GM21717 (cell line): ENCODE results near the gene CCBE1.

Experiments
- ATAC-seq: cut with Tn5 transposase; IDR thresholded peaks from one replicate; pipeline ENCODE4 v1.9.1; 2021; ENCODE audit warnings: mild to moderate bottlenecking, moderate library complexity; ENCODE audit not compliant: unreplicated experiment

Gene CCBE1

GRCh38 chr18:59466980-59467379 is 230.2 kb downstream of the CCBE1 start:
- ATAC-seq = no peak

GRCh38 chr18:59464486-59464885 is 232.7 kb downstream of the CCBE1 start:
- ATAC-seq = no peak

- no peak for ATAC-seq
These were observed 236.1 kb downstream of the CCBE1 start for GRCh38 chr18:59461171-59461570.

- no peak for ATAC-seq
These were observed 237.2 kb downstream of the CCBE1 start for GRCh38 chr18:59460072-59460420.

GRCh38 chr18:59459369-59460071 is 237.7 kb downstream of the CCBE1 start:
- ATAC-seq = no peak

- ATAC-seq = no peak
These were observed 238.6 kb downstream of the CCBE1 start for GRCh38 chr18:59458575-59458974.

- ATAC-seq = no peak
These were observed 240.6 kb downstream of the CCBE1 start for GRCh38 chr18:59456657-59457056.

GRCh38 chr18:59455728-59456276 is 241.4 kb downstream of the CCBE1 start:
- no peak for ATAC-seq

GRCh38 chr18:59454909-59455727 is 242.1 kb downstream of the CCBE1 start:
- ATAC-seq = no peak

GRCh38 chr18:59453468-59453961 is 243.7 kb downstream of the CCBE1 start:
- ATAC-seq = no peak

- ATAC-seq = no peak
These were observed 245.3 kb downstream of the CCBE1 start for GRCh38 chr18:59451963-59452362.

GRCh38 chr18:59451073-59451472 is 246.2 kb downstream of the CCBE1 start:
- ATAC-seq = no peak

GRCh38 chr18:59448546-59448945 is 248.7 kb downstream of the CCBE1 start:
- ATAC-seq = no peak

GRCh38 chr18:59446012-59446411 is 251.2 kb downstream of the CCBE1 start:
- ATAC-seq = no peak

GRCh38 chr18:59437851-59438569 is 259.2 kb downstream of the CCBE1 start:
- ATAC-seq = no peak

- ATAC-seq = no peak
These were observed 264.2 kb downstream of the CCBE1 start for GRCh38 chr18:59432803-59433597.

GRCh38 chr18:59431131-59431530 is 266.1 kb downstream of the CCBE1 start:
- ATAC-seq = no peak

- no peak for ATAC-seq
These were observed 267.6 kb downstream of the CCBE1 start for GRCh38 chr18:59429608-59430007.

- no peak for ATAC-seq
These were observed 269.2 kb downstream of the CCBE1 start for GRCh38 chr18:59428018-59428417.

GRCh38 chr18:59426855-59427254 is 270.4 kb downstream of the CCBE1 start:
- ATAC-seq = no peak
